GM12875 (cell line): ENCODE data around the gene PRKCZ.

ENCODE experiments used
- H3K4me3 ChIP-seq: one replicate; pipeline ENCODE4 v1.5.1; 2011; ENCODE audit warnings: low read depth, low read length, control low read depth
- CTCF ChIP-seq: IDR thresholded peaks from 2 replicates; pipeline ENCODE4 v1.5.1; 2011; ENCODE audit warnings: low read depth, mild to moderate bottlenecking, control low read depth, inconsistent platforms, low read length, moderate library complexity, borderline replicate concordance; ENCODE audit not compliant: insufficient read depth

The PRKCZ gene

DNA sequence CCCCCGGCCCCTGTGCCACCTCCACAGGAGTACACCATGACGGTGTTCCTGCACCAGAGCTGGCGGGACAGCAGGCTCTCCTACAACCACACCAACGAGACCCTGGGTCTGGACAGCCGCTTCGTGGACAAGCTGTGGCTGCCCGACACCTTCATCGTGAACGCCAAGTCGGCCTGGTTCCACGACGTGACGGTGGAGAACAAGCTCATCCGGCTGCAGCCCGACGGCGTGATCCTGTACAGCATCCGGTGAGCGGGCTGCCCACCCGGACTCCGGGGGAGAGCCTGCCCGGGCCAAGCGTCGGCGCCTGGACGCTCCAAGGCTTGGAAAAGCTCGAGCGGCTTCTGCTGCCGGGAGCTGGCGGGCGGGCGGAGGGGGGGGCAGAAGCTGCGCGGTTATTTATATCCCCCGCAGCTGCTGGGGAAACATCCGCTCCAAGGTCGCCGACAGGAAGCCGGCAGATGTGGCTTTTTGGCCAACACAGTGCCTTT lies 24.7 kb upstream of the PRKCZ start:
- H3K4me3 ChIP-seq, result no peak overlapping the region
- TF ChIP-seq CTCF, result no peak

DNA sequence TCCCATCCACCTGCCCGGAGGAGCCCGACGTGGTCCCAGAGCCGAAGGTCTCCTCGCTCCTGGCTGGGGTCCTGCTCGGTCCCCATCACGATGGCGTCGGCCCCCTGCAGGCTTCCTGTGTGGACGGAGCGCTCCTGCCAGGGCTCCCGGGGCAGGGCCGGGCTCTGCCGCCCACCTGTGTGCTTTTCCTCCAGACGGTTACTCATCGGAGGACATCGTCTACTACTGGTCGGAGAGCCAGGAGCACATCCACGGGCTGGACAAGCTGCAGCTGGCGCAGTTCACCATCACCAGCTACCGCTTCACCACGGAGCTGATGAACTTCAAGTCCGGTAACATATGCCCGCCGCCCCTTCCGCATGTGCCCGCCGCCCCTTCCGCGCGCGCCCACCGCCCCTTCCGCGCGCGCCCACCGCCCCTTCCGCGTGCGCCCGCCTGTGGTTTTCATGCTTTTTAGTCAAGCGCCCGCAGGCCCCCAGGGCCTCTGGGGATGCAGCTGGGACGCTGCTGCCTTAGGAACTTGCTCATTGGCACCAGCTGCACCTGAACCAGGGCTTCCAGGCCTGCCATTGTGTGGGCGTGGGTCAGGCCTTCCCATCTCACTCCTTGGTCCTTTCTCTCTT lies 22.1 kb upstream of the PRKCZ start:
- no peak overlapping the region for H3K4me3 ChIP-seq
- no peak for TF ChIP-seq CTCF

DNA sequence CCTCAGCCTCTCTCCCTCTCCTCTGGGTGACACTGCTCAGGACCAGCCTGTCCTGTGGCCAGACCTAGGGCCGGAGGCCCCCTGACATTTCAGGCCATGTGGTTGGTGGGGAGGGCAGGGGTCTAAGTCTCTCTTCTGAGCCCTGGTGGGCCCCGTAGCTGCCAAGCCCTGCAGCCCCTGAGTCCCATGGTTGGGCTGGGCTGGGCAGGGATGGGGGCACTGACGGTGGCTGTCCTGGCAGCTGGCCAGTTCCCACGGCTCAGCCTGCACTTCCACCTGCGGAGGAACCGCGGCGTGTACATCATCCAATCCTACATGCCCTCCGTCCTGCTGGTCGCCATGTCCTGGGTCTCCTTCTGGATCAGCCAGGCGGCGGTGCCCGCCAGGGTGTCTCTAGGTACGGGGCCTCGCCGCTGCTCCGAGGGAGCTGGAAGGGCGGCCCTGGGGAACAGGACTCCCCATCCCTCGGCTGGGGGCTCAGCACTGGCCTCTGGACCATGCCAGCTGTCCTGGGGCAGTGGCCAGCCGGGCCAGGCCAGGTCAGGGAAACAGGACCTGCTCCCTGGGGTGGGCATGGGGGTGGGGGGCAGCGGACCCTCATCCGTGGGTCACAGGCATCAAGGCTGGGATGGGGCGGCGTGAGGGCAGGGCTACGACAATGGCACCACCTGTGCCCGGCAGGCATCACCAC lies 21.2 kb upstream of the PRKCZ start:
- TF ChIP-seq CTCF, result no peak
- H3K4me3 ChIP-seq, result no peak overlapping the region

- no peak for TF ChIP-seq CTCF
- H3K4me3 ChIP-seq, result no peak overlapping the region
These were observed 20.6 kb upstream of the PRKCZ start for GRCh38 chr1:2029561-2029960.

DNA sequence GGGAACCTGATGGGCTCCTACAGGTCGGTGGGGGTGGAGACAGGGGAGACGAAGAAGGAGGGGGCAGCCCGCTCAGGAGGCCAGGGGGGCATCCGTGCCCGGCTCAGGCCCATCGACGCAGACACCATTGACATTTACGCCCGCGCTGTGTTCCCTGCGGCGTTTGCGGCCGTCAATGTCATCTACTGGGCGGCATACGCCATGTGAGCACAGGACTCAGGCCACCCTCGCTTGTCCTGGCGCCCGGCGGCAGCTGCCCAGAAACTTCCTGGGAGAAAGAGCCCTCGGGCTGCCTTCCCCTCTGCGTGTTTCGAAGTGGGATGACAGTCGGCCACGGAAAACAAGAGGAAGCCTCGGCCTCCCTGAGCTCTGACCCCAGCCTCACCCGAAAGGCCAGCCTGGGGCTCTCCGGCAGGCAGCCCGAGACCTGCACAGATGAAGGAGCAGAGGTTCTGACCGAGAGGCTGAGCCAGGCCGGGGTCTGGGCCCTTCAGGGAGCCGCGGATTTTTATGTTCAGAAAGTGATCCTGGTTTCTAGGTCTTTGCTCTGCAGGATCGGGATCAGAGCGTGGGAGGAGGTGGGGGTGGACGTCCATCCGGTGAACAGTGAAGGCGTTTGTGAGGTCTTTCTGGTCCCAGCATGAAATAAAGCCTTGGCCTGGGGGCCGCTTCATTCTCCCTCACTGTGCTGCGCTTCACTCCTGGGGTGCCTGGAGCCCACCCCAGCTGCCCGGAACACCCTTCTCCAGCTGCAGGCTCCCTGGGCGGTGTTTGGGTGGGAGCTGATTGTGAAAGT lies 19.9 kb upstream of the PRKCZ start:
- no peak for TF ChIP-seq CTCF
- no peak overlapping the region for H3K4me3 ChIP-seq

- no peak overlapping the region for H3K4me3 ChIP-seq
- no peak for TF ChIP-seq CTCF
These were observed 18.4 kb upstream of the PRKCZ start for GRCh38 chr1:2031546-2032540.
